Trophoblast cell (in vitro differentiated cells and primary cell): ENCODE results near the gene PLPP4.
A peak's percentile ranks its signal among the peaks of the same experiment; 100 is the strongest.

Experiments
- DNase-seq, 2 donors: peaks; one replicate each; pipeline ENCODE4 v3.0.0-alpha.2; 2016
- H2AFZ ChIP-seq: 2 replicates; pipeline ENCODE4 v1.6.1; 2013; ENCODE audit warnings: low read length, moderate library complexity, mild to moderate bottlenecking; ENCODE audit not compliant: insufficient read depth, poor library complexity
- H2AK5ac ChIP-seq: 2 replicates; pipeline ENCODE4 v1.6.1; 2013; ENCODE audit warnings: mild to moderate bottlenecking, low read length
- H2BK120ac ChIP-seq: 2 replicates; pipeline ENCODE4 v1.6.1; 2013; ENCODE audit warnings: low read length, mild to moderate bottlenecking, moderate library complexity; ENCODE audit not compliant: insufficient read depth, poor library complexity
- H2BK12ac ChIP-seq: 2 replicates; pipeline ENCODE4 v1.6.1; 2013; ENCODE audit warnings: mild to moderate bottlenecking, low read length, moderate library complexity
- H2BK5ac ChIP-seq: 2 replicates; pipeline ENCODE4 v1.6.1; 2013; ENCODE audit warnings: low read length, low read depth, moderate library complexity, mild to moderate bottlenecking; ENCODE audit not compliant: poor library complexity
- H3K14ac ChIP-seq: 2 replicates; pipeline ENCODE4 v1.6.1; 2013; ENCODE audit warnings: mild to moderate bottlenecking, low read length
- H3K18ac ChIP-seq: 2 replicates; pipeline ENCODE4 v1.6.1; 2013; ENCODE audit warnings: mild to moderate bottlenecking, low read length
- H3K23ac ChIP-seq: 2 replicates; pipeline ENCODE4 v1.6.1; 2013; ENCODE audit warnings: low read length
- H3K27ac ChIP-seq: 2 replicates; pipeline ENCODE4 v1.5.1; 2013; ENCODE audit warnings: low read depth, mild to moderate bottlenecking, inconsistent platforms, low read length, moderate library complexity
- H3K27me3 ChIP-seq: 2 replicates; pipeline ENCODE4 v1.6.1; 2013; ENCODE audit warnings: inconsistent platforms, mild to moderate bottlenecking, low read length, moderate library complexity; ENCODE audit not compliant: insufficient read depth
- H3K36me3 ChIP-seq, 2 experiments: 1 replicate in 1 of 2; 2 replicates in 1 of 2; pipeline ENCODE4 v1.6.1; 2013; ENCODE audit warnings: low read length in 2 of 2, mild to moderate bottlenecking in 2 of 2, moderate library complexity in 1 of 2; ENCODE audit not compliant: insufficient read depth in 2 of 2, control insufficient read depth in 1 of 2
- H3K4ac ChIP-seq: 2 replicates; pipeline ENCODE4 v1.6.1; 2013; ENCODE audit warnings: low read depth, mild to moderate bottlenecking, low read length, moderate library complexity
- H3K4me1 ChIP-seq, 2 experiments: 1 replicate in 1 of 2; 2 replicates in 1 of 2; pipeline ENCODE4 v1.6.1; 2013; ENCODE audit warnings: low read length in 2 of 2, mild to moderate bottlenecking in 2 of 2, moderate library complexity in 1 of 2; ENCODE audit not compliant: insufficient read depth in 2 of 2, control insufficient read depth in 1 of 2
- H3K4me2 ChIP-seq: 2 replicates; pipeline ENCODE4 v1.6.1; 2013; ENCODE audit warnings: inconsistent platforms, mild to moderate bottlenecking, low read length, moderate library complexity
- H3K4me3 ChIP-seq: 2 replicates; pipeline ENCODE4 v1.5.1; 2013; ENCODE audit warnings: mild to moderate bottlenecking, low read depth, low read length, inconsistent platforms
- H3K79me1 ChIP-seq: one replicate; pipeline ENCODE4 v1.6.1; 2013; ENCODE audit warnings: low read length
- H3K79me2 ChIP-seq: 2 replicates; pipeline ENCODE4 v1.6.1; 2013; ENCODE audit warnings: low read length, mild to moderate bottlenecking; ENCODE audit not compliant: control insufficient read depth, insufficient read depth, poor library complexity
- H3K9ac ChIP-seq: 2 replicates; pipeline ENCODE4 v1.6.1; 2013; ENCODE audit warnings: mild to moderate bottlenecking, low read length
- H3K9me3 ChIP-seq: 2 replicates; pipeline ENCODE4 v1.6.1; 2013; ENCODE audit warnings: low read depth, mild to moderate bottlenecking, control low read depth, inconsistent platforms, low read length; ENCODE audit not compliant: insufficient read depth
- H4K12ac ChIP-seq: 2 replicates; pipeline ENCODE4 v1.6.1; 2013; ENCODE audit warnings: low read depth, mild to moderate bottlenecking, low read length, moderate library complexity
- H4K8ac ChIP-seq: 2 replicates; pipeline ENCODE4 v1.6.1; 2013; ENCODE audit warnings: low read depth, mild to moderate bottlenecking, low read length, moderate library complexity
- H4K91ac ChIP-seq: one replicate; pipeline ENCODE4 v1.6.1; 2013; ENCODE audit warnings: low read depth, mild to moderate bottlenecking, low read length, moderate library complexity
- WGBS: extraction: QIAGEN DNeasy Blood & Tissue Kit; methylation state at CpG from one replicate; pipeline ENCODE4 v1.1.7; 2013; ENCODE audit warnings: missing lambda C conversion rate; ENCODE audit not compliant: insufficient read length, insufficient coverage; ENCODE audit errors: extremely low coverage; 5-methylcytosine and 5-hydroxymethylcytosine counted together

PLPP4 gene

GRCh38 chr10:120478386-120478785, 21.4 kb downstream of the PLPP4 start:
- Histone ChIP-seq H2AFZ (no peak overlapping the region), H3K4ac (no peak overlapping the region), H3K36me3 (peaks cover 0 to 1% of the 10 kb centered on the region in 2 experiments), H4K8ac (no peak overlapping the region), H3K27ac (no peak overlapping the region), H2BK5ac (no peak overlapping the region), H3K9ac (no peak overlapping the region), H3K79me2 (peaks cover 3% of the 10 kb centered on the region), H3K27me3 (no peaks in the 10 kb centered on the region), H3K9me3 (peaks cover 5% of the 10 kb centered on the region), H3K4me1 (peaks cover 13 to 14% of the 10 kb centered on the region in 2 experiments), H2AK5ac (no peak overlapping the region), H3K4me3 (no peak overlapping the region), H2BK120ac (no peak overlapping the region), H3K18ac (no peak overlapping the region), H3K79me1 (peaks cover 5% of the 10 kb centered on the region), H4K91ac (no peak overlapping the region), H4K12ac (no peak overlapping the region), H2BK12ac (no peak overlapping the region), H3K4me2 (no peak overlapping the region), H3K23ac (no peak overlapping the region), H3K14ac (no peak overlapping the region)
- DNase-seq: no peak

- Histone ChIP-seq H3K4me1 (peaks cover 13 to 14% of the 10 kb centered on the region in 2 experiments), H3K27me3 (no peaks in the 10 kb centered on the region), H3K23ac (no peak overlapping the region), H2AFZ (no peak overlapping the region), H3K4ac (no peak overlapping the region), H3K18ac (no peak overlapping the region), H4K91ac (no peak overlapping the region), H3K36me3 (peaks cover 0 to 1% of the 10 kb centered on the region in 2 experiments), H2BK120ac (no peak overlapping the region), H2BK12ac (no peak overlapping the region), H3K27ac (no peak overlapping the region), H3K9ac (no peak overlapping the region), H3K4me3 (no peak overlapping the region), H3K14ac (no peak overlapping the region), H4K8ac (no peak overlapping the region), H2BK5ac (no peak overlapping the region), H3K79me2 (peaks cover 3% of the 10 kb centered on the region), H2AK5ac (no peak overlapping the region), H4K12ac (no peak overlapping the region), H3K79me1 (peaks cover 5% of the 10 kb centered on the region), H3K4me2 (no peak overlapping the region), H3K9me3 (peaks cover 5% of the 10 kb centered on the region)
- no CpG with 5 or more reads among the region's 4 CpGs for WGBS
- no peak for DNase-seq
These were observed 22.5 kb downstream of the PLPP4 start for GRCh38 chr10:120479506-120479905.

GRCh38 chr10:120480065-120480600, 23.1 kb downstream of the PLPP4 start:
- peak in 1 of 2 donors; percentile 1 for DNase-seq
- Histone ChIP-seq H4K91ac (no peak overlapping the region), H3K79me2 (peaks cover 3% of the 10 kb centered on the region), H3K4me1 (peaks cover 13 to 14% of the 10 kb centered on the region in 2 experiments), H3K14ac (no peak overlapping the region), H2AFZ (no peak overlapping the region), H3K4ac (no peak overlapping the region), H3K4me3 (no peak overlapping the region), H3K9ac (no peak overlapping the region), H3K9me3 (peaks cover 5% of the 10 kb centered on the region), H3K18ac (no peak overlapping the region), H3K27me3 (no peaks in the 10 kb centered on the region), H2AK5ac (no peak overlapping the region), H4K8ac (no peak overlapping the region), H3K23ac (no peak overlapping the region), H3K79me1 (peaks cover 5% of the 10 kb centered on the region), H2BK120ac (no peak overlapping the region), H2BK12ac (no peak overlapping the region), H3K27ac (no peak overlapping the region), H2BK5ac (no peak overlapping the region), H3K36me3 (peaks cover 0 to 1% of the 10 kb centered on the region in 2 experiments), H3K4me2 (no peak overlapping the region), H4K12ac (no peak overlapping the region)
- no CpG with 5 or more reads among the region's 4 CpGs for WGBS

GRCh38 chr10:120480848-120481247, 23.8 kb downstream of the PLPP4 start:
- Histone ChIP-seq H3K79me1 (peaks cover 5% of the 10 kb centered on the region), H2BK5ac (no peak overlapping the region), H3K14ac (no peak overlapping the region), H3K4me3 (no peak overlapping the region), H3K27me3 (no peaks in the 10 kb centered on the region), H3K9ac (no peak overlapping the region), H3K27ac (no peak overlapping the region), H3K4me2 (no peak overlapping the region), H4K91ac (no peak overlapping the region), H4K8ac (no peak overlapping the region), H3K9me3 (peaks cover 6% of the 10 kb centered on the region), H4K12ac (no peak overlapping the region), H2BK120ac (no peak overlapping the region), H3K4me1 (peaks cover 13% of the 10 kb centered on the region in 2 experiments), H3K79me2 (peaks cover 3% of the 10 kb centered on the region), H3K23ac (no peak overlapping the region), H3K18ac (no peak overlapping the region), H3K36me3 (peaks cover 0 to 1% of the 10 kb centered on the region in 2 experiments), H2AFZ (no peak overlapping the region), H3K4ac (no peak overlapping the region), H2BK12ac (no peak overlapping the region), H2AK5ac (no peak overlapping the region)
- DNase-seq: no peak
- WGBS: no CpG with 5 or more reads among the region's 1 CpG
